NT2/D1 (cell line): ENCODE measurements around the gene LARP4B.

Experiments
- SUZ12 ChIP-seq: IDR thresholded peaks from 2 replicates; pipeline ENCODE4 v1.6.1; 2011; ENCODE audit not compliant: insufficient read length, insufficient read depth; ENCODE audit errors: extremely low read depth
- YY1 ChIP-seq: IDR thresholded peaks from 2 replicates; pipeline ENCODE4 v1.6.1; 2011; ENCODE audit not compliant: insufficient read length, insufficient read depth
- ZNF274 ChIP-seq: IDR thresholded peaks from 2 replicates; pipeline ENCODE4 v1.6.1; 2011; ENCODE audit warnings: mild to moderate bottlenecking, low read depth, low read length

DNA sequence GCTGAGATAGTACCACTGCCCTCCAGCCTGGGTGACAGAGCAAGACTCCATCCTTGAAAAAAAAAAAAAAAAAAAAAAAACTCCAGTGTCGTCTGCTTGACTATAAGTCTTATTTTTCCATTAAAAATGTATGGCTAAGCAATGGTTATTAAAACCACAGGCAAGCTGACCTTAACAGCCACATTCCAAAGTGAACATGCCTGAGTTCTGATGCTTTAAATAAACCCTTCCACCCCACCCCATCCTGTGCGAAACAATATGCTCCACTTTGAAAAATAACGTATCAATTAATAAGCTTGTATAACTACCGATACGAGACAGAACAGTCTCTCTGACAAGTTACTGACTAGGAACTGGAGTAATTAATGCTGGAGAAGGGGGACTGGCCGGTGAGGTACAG lies 63.7 kb downstream of the LARP4B start:
- no peak for TF ChIP-seq SUZ12
- no peak for TF ChIP-seq YY1
- no peak for TF ChIP-seq ZNF274
